Esophagus (tissue), 2 donors: ENCODE measurements around the gene ACLY. TPM values are rescaled to one million over a fixed set of nuclear protein-coding genes. Genes with fewer than 3 reads are reported as not detected.
"Not testable (repeated sequence)": the region's sequence is repeated elsewhere in the genome, so short reads cannot be mapped to it uniquely, and the experiment has no call there.

ENCODE experiments used
- H3K27ac ChIP-seq, 2 donors: one replicate each; pipeline ENCODE4 v1.5.1; 2013; ENCODE audit warnings: low read depth in 2 of 2, mild to moderate bottlenecking in 2 of 2, inconsistent platforms in 1 of 2, low read length in 1 of 2, moderate library complexity in 1 of 2
- H3K27me3 ChIP-seq, 2 donors: one replicate each; pipeline ENCODE4 v1.6.1; 2013; ENCODE audit warnings: low read length in 2 of 2, control low read depth in 1 of 2, mild to moderate bottlenecking in 1 of 2; ENCODE audit not compliant: insufficient read depth in 2 of 2, control insufficient read depth in 1 of 2
- H3K36me3 ChIP-seq, 2 donors: one replicate each; pipeline ENCODE4 v1.6.1; 2013; ENCODE audit warnings: low read length in 1 of 2; ENCODE audit not compliant: control insufficient read depth in 2 of 2, insufficient read depth in 2 of 2
- H3K4me1 ChIP-seq, 2 donors: one replicate each; pipeline ENCODE4 v1.6.1; 2013; ENCODE audit warnings: low read length in 1 of 2; ENCODE audit not compliant: control insufficient read depth in 2 of 2, insufficient read depth in 2 of 2
- H3K4me3 ChIP-seq, 2 donors: one replicate each; pipeline ENCODE4 v1.5.1; 2013; ENCODE audit warnings: low read length in 2 of 2, mild to moderate bottlenecking in 2 of 2, low read depth in 1 of 2, moderate library complexity in 1 of 2
- H3K9me3 ChIP-seq, 2 donors: one replicate each; pipeline ENCODE4 v1.6.1; 2013; ENCODE audit warnings: mild to moderate bottlenecking in 2 of 2, low read depth in 1 of 2, low read length in 1 of 2, moderate library complexity in 1 of 2; ENCODE audit not compliant: control insufficient read depth in 2 of 2, insufficient read depth in 1 of 2
- WGBS, 2 donors: extraction: QIAGEN DNeasy Blood & Tissue Kit; methylation state at CpG; one replicate each; pipeline ENCODE4 v1.1.7; 2013; 5-methylcytosine and 5-hydroxymethylcytosine counted together
- polyA plus RNA-seq, 2 donors: library from polyadenylated mRNA; stranded (reverse); fragments of 200-250 nt; gene quantifications; one replicate each; pipeline ENCODE4 v1.2.3, GENCODE V29; 2013
- donor health status: healthy with polysubstance abuse.
- donor health status: Bipolar disorder and iron deficiency.

The ACLY gene
- polyA plus RNA-seq, 2 donors: 16.4 to 27.1 TPM

DNA sequence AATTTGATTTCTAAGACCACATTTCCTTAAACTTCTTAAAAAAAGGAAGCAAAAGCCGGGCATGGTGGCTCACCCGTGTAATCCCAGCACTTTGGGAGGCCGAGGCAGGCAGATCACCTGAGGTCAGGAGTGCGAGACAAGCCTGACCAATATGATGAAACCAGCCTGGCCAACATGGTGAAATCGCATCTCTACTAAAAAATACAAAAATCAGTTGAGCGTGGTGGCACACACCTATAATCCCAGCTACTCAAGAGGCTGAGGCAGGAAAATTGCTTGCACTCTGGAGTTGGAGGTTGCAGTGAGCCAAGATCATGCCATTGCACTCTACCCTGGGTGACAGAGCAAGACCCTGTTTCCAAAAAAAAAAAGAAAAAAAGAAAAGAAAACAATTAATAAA, 78.0 kb downstream of the ACLY start:
- WGBS, 2 donors: 89 to 96% methylated on average over 6 of the region's 6 CpGs
- not testable (repeated sequence) for H3K27me3 ChIP-seq

GRCh38 chr17:41839448-41839847, 79.3 kb downstream of the ACLY start:
- not testable (repeated sequence) for H3K27me3 ChIP-seq, H3K4me3 ChIP-seq, H3K4me1 ChIP-seq, H3K36me3 ChIP-seq, H3K27ac ChIP-seq, H3K9me3 ChIP-seq
- 98 to 100% methylated on average over 2 of the region's 2 CpGs for WGBS, 2 donors

More for the DNA sequence above, 78.0 kb downstream of the ACLY start:
- not testable (repeated sequence) for H3K36me3 ChIP-seq, H3K4me3 ChIP-seq, H3K9me3 ChIP-seq, H3K27ac ChIP-seq, H3K4me1 ChIP-seq

DNA sequence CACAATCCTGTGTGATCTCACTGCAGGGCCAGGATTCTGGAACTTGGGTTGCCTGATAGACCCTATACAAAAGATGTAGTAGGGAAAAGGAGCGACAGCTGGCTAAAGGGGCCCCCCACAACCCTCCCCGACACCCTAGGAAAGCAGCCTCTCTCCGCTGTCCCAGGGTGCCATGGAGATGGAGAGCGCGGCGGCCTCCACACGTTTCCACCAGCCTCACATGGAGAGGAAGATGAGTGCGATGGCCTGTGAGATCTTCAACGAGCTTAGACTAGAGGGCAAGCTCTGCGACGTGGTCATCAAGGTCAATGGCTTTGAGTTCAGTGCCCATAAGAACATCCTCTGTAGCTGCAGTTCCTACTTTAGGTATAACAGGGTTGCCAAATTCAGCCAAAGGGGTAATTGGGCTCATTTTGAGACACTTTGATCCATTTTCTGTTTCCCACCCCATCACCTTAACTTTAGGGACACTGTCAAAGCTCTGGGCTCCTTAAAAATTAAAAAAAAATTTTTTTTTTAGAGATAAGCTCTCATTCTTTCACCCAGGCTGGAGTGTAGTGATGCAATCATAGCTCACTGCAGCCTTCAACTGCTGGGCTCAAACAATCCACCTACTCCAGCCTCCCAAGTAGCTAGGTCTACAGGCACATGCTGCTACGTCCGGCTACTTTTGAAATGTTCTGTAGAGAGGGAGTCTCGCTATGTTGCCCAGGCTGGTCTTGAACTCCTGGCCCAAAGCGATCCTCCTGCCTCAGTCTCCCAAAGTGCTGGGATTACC, 80.8 kb downstream of the ACLY start, which contains the start of gene KLHL10:
Gene KLHL10, plus strand, starts transcription at position 65 of the 778 bp plus-strand sequence. Its CDS starts 108 bp downstream, at position 173.
- H3K4me3 ChIP-seq: peak within 1 kb of the TSS in 1 of 2 donors; percentile 72
- H3K9me3 ChIP-seq: no peaks in the 10 kb centered on the region
- no peaks in the 10 kb centered on the region for H3K27me3 ChIP-seq
- peaks cover 0 to 4% of the 10 kb centered on the region in 2 donors for H3K4me1 ChIP-seq
- 96% methylated on average over 15 of the region's 15 CpGs for WGBS, 2 donors
- H3K36me3 ChIP-seq: no peaks in the 10 kb centered on the region
- H3K27ac ChIP-seq: no peak within 1 kb of the TSS

DNA sequence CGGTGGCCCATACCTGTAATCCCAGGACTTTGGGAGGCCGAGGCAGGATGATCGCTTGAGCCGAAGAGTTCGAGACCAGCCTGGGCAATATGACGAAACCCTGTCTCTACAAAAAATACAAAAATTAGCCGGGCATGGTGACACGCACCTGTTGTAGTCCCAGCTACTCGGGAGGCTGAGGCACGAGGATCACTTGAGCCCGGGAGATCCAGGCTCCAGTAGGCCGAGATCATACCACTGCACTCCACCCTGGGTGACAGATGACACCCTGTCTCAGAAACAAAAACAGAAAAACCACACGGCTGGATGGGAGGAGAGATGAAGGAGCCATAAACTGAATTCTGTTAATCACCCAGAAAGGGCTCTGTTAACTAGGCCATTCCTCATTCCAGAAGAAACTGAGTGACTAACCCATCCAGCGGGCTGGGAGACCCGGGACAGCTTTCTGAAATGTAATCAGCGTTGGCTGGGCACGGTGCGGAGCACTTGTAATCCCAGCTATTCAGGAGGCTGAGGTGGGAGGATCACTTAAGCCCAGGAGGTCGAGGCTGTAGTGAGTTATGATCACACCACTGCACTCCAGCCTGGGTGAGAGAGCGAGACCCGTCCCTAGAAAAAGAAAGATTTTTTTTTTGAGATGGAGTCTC, 82.1 kb downstream of the ACLY start:
- WGBS, 2 donors: 38 to 39% methylated on average over 21 of the region's 21 CpGs

GRCh38 chr17:41835800-41836549, 82.8 kb downstream of the ACLY start, which contains the start of gene NT5C3B:
NT5C3B (minus strand) TSS chr17:41836232; CDS start chr17:41836193, 39 bp downstream.
- 1 to 2% methylated on average over 44 to 72 of the region's 72 CpGs for WGBS, 2 donors
- Histone ChIP-seq H3K27ac (peak within 1 kb of the TSS; percentile 44 to 56), H3K27me3 (no peaks in the 10 kb centered on the region)

More for the DNA sequence above, 82.1 kb downstream of the ACLY start:
- Histone ChIP-seq H3K4me1 (peaks cover 0 to 4% of the 10 kb centered on the region in 2 donors), H3K9me3 (no peaks in the 10 kb centered on the region), H3K4me3 (peak overlapping the region; percentile 72 to 78), H3K27ac (peak overlapping the region in 1 of 2 donors; percentile 44), H3K27me3 (no peaks in the 10 kb centered on the region), H3K36me3 (peaks cover 0 to 5% of the 10 kb centered on the region in 2 donors)

GRCh38 chr17:41835214-41835799, 83.4 kb downstream of the ACLY start:
- peaks cover 2 to 7% of the 10 kb centered on the region in 2 donors for H3K36me3 ChIP-seq
- H3K4me1 ChIP-seq: peaks cover 0 to 4% of the 10 kb centered on the region in 2 donors
- no peaks in the 10 kb centered on the region for H3K27me3 ChIP-seq
- no peaks in the 10 kb centered on the region for H3K9me3 ChIP-seq
- peak overlapping the region; percentile 44 to 56 for H3K27ac ChIP-seq
- 14 to 21% methylated on average over 10 to 13 of the region's 13 CpGs for WGBS, 2 donors
- peak overlapping the region; percentile 72 to 78 for H3K4me3 ChIP-seq

More at GRCh38 chr17:41835800-41836549, 82.8 kb downstream of the ACLY start, which contains the start of gene NT5C3B:
- Histone ChIP-seq H3K4me1 (peaks cover 0 to 4% of the 10 kb centered on the region in 2 donors), H3K4me3 (peak within 1 kb of the TSS; percentile 72 to 78), H3K9me3 (no peaks in the 10 kb centered on the region), H3K36me3 (peaks cover 2 to 7% of the 10 kb centered on the region in 2 donors)

- H3K36me3 ChIP-seq: peaks cover 11 to 14% of the 10 kb centered on the region in 2 donors
- 85 to 86% methylated on average over 10 of the region's 10 CpGs for WGBS, 2 donors
- not testable (repeated sequence) for H3K4me3 ChIP-seq, H3K27ac ChIP-seq, H3K4me1 ChIP-seq, H3K27me3 ChIP-seq, H3K9me3 ChIP-seq
These were observed 88.8 kb downstream of the ACLY start for GRCh38 chr17:41829961-41830360.

DNA sequence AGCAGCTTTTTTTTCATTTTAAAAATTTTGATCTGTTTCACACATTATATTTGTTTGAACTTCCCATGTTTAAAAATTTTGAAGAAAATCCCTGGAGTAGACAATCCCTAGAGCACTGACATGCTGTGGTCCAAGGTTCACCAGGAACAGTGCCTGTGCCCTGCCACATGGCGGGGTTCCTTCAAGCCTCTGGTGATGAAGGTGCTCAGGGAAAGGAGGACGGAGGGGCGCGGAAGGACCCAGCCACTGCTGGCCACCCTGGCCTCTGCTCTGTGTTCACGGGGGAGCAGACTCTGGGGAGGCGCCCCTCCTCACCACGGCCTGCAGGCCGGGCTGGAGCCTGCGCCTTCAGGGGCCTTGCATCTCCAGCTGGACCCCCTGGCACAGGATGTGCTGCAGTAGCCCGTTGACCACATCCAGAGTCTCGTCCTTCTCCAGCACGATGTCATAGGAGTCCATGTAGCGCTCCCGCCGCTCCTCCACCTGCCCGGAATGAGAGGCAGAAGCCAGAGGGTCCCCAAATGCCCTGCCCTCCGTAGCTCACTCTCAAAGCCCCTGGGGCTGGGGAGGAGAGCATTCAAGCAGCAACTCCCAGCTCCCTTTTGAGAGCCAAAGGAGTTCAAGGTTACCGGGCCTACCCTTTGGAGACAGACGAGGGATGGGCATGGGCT, 93.4 kb downstream of the ACLY start:
- H3K27ac ChIP-seq: no peak overlapping the region
- 88% methylated on average over 19 of the region's 19 CpGs for WGBS, 2 donors
- H3K4me1 ChIP-seq: no peaks in the 10 kb centered on the region
- no peak overlapping the region for H3K4me3 ChIP-seq
- no peaks in the 10 kb centered on the region for H3K9me3 ChIP-seq
- no peaks in the 10 kb centered on the region for H3K27me3 ChIP-seq
- peaks cover 6 to 9% of the 10 kb centered on the region in 2 donors for H3K36me3 ChIP-seq
